Limb (tissue), 2 donors: ENCODE measurements around the gene TANGO2.

Experiments used
- DNase-seq, 2 donors: peaks; one replicate each; pipeline ENCODE4 v3.0.0-alpha.2; 2016; ENCODE audit errors: extremely low spot score in 2 of 2

The TANGO2 gene

GRCh38 chr22:20043057-20043996 is 22.4 kb downstream of the TANGO2 start:
- DNase-seq, result no peak

GRCh38 chr22:20043997-20044342 is 23.1 kb downstream of the TANGO2 start:
- no peak for DNase-seq

GRCh38 chr22:20044495-20045151 is 23.7 kb downstream of the TANGO2 start:
- DNase-seq, result no peak

- DNase-seq, result no peak
Observed at GRCh38 chr22:20046730-20047129, 25.8 kb downstream of the TANGO2 start.

GRCh38 chr22:20051927-20052308 is 31.0 kb downstream of the TANGO2 start:
- DNase-seq, result no peak

- no peak for DNase-seq
Observed at GRCh38 chr22:20052309-20053259, 31.7 kb downstream of the TANGO2 start.

- DNase-seq, result no peak
Observed at GRCh38 chr22:20053407-20054033, 32.6 kb downstream of the TANGO2 start.

GRCh38 chr22:20054034-20054427 is 33.1 kb downstream of the TANGO2 start:
- DNase-seq, result no peak

- DNase-seq, result no peak
Observed at GRCh38 chr22:20054485-20054884, 33.6 kb downstream of the TANGO2 start.

GRCh38 chr22:20055144-20055543 is 34.2 kb downstream of the TANGO2 start:
- no peak for DNase-seq

- DNase-seq, result no peak
Observed at GRCh38 chr22:20055654-20056053, 34.7 kb downstream of the TANGO2 start.

- no peak for DNase-seq
Observed at GRCh38 chr22:20056161-20056560, 35.3 kb downstream of the TANGO2 start.

- no peak for DNase-seq
Observed at GRCh38 chr22:20056696-20057386, 35.9 kb downstream of the TANGO2 start.

GRCh38 chr22:20057596-20058268 is 36.8 kb downstream of the TANGO2 start:
- no peak for DNase-seq

- DNase-seq, result no peak
Observed at GRCh38 chr22:20058989-20059770, 38.3 kb downstream of the TANGO2 start.

- no peak for DNase-seq
Observed at GRCh38 chr22:20060700-20061480, 40.0 kb downstream of the TANGO2 start.

- no peak for DNase-seq
Observed at GRCh38 chr22:20061481-20061861, 40.6 kb downstream of the TANGO2 start.

GRCh38 chr22:20062043-20062765 is 41.3 kb downstream of the TANGO2 start:
- no peak for DNase-seq
